Esophagus squamous epithelium (tissue), 4 donors: ENCODE measurements around the gene SCNN1B.

ENCODE experiments used
- POLR2A ChIP-seq, 4 donors: fragments of 450-650 bp; IDR thresholded peaks; one replicate each; pipeline ENCODE4 v1.6.1; 2017; ENCODE audit warnings: antibody characterized with exemption in 4 of 4, mild to moderate bottlenecking in 4 of 4, moderate library complexity in 3 of 4
- TF ChIP-seq, protein P1 (sequence below), 6 experiments: fragments of 450-650 bp in 4 of 6; fragments of 200-600 bp in 2 of 6; sonication (generic) in 2 of 6; IDR thresholded peaks; one replicate each; pipeline ENCODE4 v1.5.1; 2016 to 2019; ENCODE audit warnings: antibody characterized with exemption in 6 of 6, mild to moderate bottlenecking in 4 of 6, moderate library complexity in 4 of 6

DNA sequence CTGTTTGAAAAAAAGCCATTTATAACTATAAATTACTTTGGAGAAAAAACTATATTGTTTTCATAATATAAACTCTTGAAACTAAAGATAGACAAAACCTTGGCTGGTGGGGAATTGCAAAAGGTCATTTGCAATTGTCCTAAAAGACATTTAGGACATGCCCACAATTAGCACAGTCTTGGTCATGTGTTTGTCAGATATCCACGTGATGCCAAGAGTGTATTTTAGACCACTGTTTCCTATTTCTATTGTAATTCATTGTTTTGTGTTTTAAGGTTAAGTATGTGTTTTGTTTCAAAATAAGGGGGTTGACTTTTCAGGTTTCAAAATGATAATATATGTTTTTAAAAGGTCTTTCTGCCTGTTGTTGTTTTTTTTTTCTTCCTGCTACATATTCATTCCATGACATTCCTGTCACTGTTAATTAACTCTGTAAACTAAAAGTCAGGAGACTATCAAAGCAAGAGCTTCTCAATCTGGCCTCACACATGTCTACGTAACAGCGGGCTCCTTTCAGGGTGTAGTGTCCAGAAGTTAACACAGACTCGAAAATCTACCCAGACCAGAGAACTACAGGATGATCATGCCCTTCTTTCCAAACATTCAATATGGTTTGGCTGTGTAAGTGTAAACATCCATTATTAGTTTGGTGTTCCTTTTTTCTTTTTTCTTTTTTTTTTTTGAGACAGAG lies 92.2 kb downstream of the SCNN1B start:
- TF ChIP-seq, protein P1, sequence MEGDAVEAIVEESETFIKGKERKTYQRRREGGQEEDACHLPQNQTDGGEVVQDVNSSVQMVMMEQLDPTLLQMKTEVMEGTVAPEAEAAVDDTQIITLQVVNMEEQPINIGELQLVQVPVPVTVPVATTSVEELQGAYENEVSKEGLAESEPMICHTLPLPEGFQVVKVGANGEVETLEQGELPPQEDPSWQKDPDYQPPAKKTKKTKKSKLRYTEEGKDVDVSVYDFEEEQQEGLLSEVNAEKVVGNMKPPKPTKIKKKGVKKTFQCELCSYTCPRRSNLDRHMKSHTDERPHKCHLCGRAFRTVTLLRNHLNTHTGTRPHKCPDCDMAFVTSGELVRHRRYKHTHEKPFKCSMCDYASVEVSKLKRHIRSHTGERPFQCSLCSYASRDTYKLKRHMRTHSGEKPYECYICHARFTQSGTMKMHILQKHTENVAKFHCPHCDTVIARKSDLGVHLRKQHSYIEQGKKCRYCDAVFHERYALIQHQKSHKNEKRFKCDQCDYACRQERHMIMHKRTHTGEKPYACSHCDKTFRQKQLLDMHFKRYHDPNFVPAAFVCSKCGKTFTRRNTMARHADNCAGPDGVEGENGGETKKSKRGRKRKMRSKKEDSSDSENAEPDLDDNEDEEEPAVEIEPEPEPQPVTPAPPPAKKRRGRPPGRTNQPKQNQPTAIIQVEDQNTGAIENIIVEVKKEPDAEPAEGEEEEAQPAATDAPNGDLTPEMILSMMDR (IDR thresholded peaks at IDR 0.05): no peak
- TF ChIP-seq POLR2A (IDR thresholded peaks at IDR 0.05): no peak
